Non-pigmented ciliary epithelial cell (primary cell): ENCODE measurements around the gene AAGAB.

Source experiments
- DNase-seq: peaks from one replicate; pipeline ENCODE4 v3.0.0-alpha.2; 2010; ENCODE audit warnings: low read depth

AAGAB gene

GRCh38 chr15:67208396-67208795 is 46.1 kb downstream of the AAGAB start:
- DNase-seq, result no peak

DNA sequence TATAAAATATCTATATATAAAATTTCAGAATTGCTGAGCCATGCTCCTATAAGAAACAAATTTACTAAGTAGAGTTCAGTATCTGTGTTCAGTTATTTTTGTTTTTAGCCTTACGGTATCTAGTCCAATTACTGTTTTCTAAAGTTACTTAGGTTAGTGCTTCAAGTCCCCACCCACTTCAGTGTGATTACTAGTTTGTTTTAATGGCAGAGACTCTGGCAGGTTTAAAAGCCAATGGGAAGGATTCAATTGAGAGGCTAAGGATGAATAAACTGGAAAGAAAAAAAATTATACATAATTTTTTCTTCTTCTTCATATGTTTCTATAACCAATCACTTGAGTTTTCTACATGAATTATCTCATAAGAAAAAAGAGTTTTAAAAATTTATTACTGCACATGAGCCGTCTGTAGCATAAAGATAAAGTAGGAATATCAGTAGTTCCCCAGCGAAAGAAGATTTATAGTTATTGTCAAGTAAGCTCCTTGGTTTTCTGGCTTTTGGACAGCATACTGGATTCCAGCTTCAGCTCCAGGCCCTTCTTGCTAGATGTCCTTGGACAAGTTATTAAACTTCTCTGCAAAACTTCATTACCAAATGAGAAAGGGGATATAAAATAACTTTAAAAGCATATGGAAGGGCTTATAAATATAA is 46.8 kb downstream of the AAGAB start:
- no peak for DNase-seq

- no peak for DNase-seq
Measured at GRCh38 chr15:67202991-67203390, 51.5 kb downstream of the AAGAB start.

DNA sequence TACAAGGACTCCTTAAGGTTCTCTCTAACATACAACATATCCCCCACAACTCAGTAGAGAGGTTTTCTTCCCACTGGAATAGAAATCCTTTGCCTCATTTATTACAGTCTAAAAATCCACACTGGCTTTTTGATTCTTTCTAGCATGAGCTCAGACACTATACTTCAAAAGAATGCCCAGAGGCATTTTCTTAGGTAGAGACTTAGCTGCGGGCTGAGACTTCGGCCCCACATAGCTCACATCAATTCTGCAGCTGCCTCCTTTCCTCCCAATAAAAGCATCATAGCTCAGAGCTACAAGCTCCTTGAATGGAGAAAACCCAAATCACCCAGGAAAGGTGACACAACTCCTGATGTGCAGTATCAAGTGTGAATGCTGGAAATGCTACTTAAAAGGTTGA is 52.4 kb downstream of the AAGAB start:
- no peak for DNase-seq

DNA sequence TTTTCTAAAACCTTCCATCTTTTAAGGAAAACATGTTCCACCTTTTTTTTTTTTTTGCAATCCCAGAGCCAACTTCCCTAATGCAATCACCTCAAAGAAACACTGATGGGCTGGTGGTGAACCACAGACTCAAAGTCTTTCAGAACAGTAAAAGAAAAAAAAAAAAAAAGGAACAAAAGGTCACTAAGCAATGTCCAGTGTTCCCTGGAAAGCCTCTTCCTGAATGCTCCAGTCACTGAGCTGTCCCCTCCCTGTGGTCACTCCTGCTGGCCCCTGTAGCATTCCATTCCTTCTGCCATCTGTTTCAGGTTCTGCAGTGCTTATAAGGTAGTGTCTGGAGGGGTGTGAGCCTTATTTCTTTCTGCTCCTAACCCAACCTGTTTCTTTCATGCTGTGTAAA is 53.3 kb downstream of the AAGAB start:
- DNase-seq, result no peak

DNA sequence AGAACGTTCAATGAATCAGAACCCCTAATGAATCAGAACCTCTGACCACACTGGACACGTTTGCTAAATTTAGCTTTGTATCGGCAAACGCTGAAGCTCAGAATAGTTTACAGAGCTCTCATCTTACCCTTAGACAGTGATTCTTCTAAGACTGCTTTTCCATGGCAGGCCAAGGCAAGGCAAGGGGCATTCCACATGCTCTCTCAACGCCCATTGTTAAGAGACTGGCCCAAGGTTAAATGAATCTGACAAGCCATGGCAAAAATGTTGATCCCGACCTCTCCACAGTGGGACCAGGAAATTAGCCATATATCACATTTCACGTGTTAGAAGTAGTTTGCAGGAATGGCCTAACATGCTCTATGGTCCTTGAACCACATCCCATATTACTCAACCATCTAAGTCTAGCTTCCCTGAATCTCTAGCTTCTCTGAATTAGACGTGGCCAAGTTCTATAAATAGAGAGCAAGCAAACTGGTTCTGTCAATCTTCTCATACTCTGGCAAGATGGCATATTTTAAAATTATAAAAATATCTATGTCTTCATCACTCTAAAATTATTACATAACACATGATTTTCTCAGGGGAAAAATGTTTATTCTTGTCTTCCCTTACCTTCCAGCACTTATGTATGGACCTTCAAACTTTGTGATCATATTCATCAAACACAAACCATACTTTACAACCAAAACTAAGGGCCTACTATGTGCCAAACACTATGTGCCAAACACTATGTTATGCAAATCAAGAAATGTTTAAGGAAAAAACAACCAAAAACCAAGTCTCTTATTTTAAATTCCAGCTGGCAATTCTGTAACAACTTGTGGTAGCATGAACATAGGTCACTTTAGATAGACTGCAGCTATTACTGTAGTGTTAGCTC is 54.3 kb downstream of the AAGAB start:
- DNase-seq, result no peak

DNA sequence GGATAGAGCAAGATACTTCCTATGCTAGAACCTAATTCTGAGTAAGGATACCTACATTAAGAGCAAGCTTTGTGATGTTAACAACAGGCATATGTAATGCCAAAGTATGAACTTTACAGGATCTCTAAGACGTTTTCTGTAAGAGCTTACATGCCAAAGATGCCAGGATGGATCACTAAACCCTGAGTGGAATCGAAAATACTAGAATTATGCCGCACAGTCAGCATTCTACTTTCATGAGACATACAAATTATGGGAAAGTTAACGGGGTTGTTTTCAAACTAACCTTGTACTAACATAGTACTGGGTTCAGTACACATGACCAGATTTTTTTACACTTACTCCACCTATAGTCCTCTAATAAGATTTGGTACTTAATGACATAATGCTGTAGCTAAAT is 55.1 kb downstream of the AAGAB start:
- DNase-seq, result no peak

- no peak for DNase-seq
Measured at GRCh38 chr15:67198157-67198754, 56.2 kb downstream of the AAGAB start.

DNA sequence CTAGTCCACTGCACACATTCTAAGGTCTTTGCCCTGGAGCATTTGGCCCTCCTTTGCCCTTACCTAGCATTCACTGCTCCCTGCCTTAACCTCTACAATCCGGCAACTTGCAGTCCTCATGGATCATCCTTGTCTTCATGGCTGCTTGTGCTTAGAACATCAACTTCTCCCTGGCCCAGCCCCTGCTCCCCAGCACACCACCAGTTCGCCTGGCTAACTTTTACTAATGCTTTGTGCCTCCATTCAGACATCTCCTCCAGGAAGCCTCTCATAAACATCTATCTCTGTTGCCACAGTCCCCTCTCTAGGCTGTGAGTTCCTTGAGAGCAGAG is 57.1 kb downstream of the AAGAB start:
- DNase-seq, result no peak

- no peak for DNase-seq
Measured at GRCh38 chr15:67196672-67197363, 57.6 kb downstream of the AAGAB start.

GRCh38 chr15:67196222-67196621 is 58.2 kb downstream of the AAGAB start:
- no peak for DNase-seq

DNA sequence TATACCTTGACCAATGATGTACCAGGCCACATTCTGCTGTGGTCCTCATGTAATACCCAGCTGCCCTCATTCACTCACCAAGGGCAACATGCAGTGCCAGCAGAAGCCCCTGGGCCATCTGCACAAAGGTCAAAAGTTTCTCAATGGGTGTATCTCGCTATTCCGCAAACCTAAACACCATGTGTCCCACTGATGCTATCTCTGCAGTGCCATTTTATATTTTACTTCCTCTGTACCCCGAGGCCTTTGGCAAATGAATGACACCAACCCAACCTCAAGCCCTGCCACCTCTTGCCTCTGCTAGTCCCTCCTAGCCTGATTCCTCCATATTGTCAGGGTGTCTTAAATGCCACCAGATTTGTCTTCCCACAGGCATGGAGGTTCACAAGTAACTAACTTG is 59.2 kb downstream of the AAGAB start:
- DNase-seq, result no peak

- no peak for DNase-seq
Measured at GRCh38 chr15:67194171-67195114, 60.0 kb downstream of the AAGAB start.

DNA sequence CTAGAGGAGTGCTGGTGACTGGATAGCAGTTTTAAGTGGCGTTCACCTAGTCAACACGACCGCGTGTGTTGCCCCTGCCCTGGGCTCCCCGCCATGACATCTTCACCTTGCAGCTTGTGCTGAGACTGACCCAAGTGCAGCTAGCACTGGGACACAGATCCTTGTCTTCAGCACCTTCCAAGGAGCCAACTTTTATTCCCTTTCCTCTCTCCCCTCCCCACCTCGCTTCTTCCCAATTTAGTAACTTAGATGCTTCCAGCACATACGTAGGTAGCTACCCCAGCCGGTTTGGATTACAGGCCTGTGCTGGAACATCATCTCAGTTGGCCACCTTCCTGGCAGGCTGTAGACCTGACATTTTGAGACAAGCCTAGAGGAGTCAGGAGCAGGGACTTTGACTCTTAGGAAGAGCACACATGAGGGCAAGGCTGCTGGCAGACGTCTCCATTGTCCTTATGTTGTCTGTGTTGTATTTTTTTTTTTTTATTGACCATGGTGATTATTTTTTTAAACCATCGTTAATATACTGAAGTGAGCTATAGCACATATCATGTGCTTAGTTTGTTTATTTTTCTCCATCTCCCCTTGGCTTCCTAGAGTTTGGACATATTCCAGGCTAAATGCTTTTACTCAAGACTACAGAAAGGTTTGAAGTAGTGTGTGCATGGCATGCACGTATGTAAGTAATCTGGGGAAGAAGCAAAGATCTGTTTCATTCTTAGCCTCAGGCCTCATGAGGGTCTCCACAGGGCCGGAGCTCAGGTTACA is 61.1 kb downstream of the AAGAB start:
- DNase-seq, result no peak

GRCh38 chr15:67192185-67192820 is 62.2 kb downstream of the AAGAB start:
- no peak for DNase-seq

- no peak for DNase-seq
Measured at GRCh38 chr15:67190813-67191212, 63.6 kb downstream of the AAGAB start.

- DNase-seq, result no peak
Measured at GRCh38 chr15:67190326-67190725, 64.1 kb downstream of the AAGAB start.

DNA sequence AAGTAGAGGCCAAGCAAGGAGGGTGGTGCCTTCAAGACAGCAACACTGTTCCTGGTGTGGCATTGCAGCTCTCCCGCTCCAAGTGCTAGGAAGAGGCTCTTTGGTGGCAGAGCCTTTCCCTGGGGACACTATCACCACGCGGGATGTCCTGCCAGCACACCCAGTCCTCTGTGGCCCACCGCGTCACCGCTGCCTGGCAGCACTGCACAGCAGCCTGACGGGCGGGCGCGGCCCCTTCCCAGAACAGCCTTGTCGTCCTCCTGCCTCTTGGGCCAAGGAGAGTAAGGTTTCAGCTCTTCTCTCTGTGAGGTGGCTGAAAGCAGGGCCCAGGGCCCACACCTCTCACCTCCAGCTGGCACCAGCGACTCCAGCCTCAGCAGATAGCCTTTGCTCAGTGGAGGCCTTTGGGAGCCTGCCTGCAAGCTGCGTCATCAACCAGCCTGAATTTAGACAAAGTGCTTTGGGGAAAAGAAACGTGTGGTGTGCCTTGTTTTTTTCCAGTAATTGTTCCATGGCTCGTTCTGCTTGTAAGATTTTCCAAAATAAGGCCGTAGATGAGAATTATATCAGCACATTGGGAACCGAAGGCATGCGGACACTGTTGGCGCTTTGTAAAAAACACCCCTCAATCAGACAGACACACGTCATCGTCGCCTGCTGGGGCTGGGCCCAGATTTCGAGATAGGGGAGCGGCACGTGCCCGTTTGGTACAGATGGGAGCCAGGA is 65.0 kb downstream of the AAGAB start:
- no peak for DNase-seq

DNA sequence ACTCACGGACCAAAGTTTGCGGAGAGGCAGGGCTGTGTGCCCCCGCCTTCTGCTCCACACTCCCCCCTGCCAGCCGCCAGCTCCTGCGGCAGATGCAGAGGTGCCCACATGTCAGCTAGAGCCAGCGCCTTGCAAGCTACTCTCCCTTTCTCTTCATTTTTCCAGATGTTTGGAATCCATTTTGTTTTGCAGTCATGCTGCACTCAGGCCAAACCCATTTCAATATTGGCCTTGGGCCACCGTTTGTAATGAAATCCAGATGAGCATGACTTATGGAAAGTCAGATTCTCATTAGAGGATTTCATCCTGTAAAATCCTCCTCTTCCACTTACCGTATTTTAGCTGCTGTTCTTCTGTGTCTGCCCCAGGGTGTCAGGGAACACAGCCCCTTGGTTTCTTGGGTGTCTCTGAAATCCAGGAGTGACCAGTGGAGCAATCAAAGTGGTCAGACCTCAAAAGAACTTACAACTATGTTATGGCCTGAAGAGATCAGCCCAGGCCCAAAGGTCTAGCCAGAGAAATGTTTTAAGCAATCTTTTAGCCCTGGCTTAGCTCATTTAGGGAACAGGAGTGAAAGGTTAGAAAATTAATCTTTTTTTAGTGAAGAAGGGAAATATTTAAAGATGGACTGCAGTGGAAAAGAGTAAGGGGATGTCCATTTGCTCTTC is 65.8 kb downstream of the AAGAB start:
- no peak for DNase-seq
